ENCODE results near the gene AGBL4. TPM values are rescaled to one million over a fixed set of nuclear protein-coding genes. Genes with fewer than 3 reads are reported as not detected.

The AGBL4 gene
- total and polyA plus RNA-seq, 9 of the 15 experiments (the other 6 are each of a cell fraction or from before 2014, with no cell fraction given) = 0.11 TPM; not detected in 7

- no peak for TF ChIP-seq ZNF592 (IDR thresholded peaks at IDR 0.05)
- TF ChIP-seq PPARD (CRISPR knock-in tag; IDR thresholded peaks at IDR 0.05) = no peak
- no peak for TF ChIP-seq GABPB1 (CRISPR knock-in tag; IDR thresholded peaks at IDR 0.05)
- TF ChIP-seq FOSL1 (tag; conservative IDR thresholded peaks at IDR 0.05) = no peak
Observed at GRCh38 chr1:49045371-49045770, 978.4 kb downstream of the AGBL4 start (continued).

GRCh38 chr1:49036700-49037099 lies 987.1 kb downstream of the AGBL4 start:
- POLR2A ChIA-PET = no interaction called here
- Histone ChIP-seq H3K9ac (ENCODE audit: insufficient read depth in 1 of 2, low read depth in 2 of 2, low read length in 2 of 2) (no peak overlapping the region), H2AFZ (ENCODE audit: low read depth, low read length) (no peak overlapping the region), H3K79me2 (ENCODE audit: control insufficient read depth, insufficient read depth, low read length) (no peaks in the 10 kb centered on the region), H3K9me1 (ENCODE audit: control insufficient read depth, insufficient read depth, low read length) (no peaks in the 10 kb centered on the region), H3K27ac (ENCODE audit: extremely low read depth, low read depth, low read length) (no peak overlapping the region), H3K4me2 (ENCODE audit: insufficient read depth, low read length) (no peak overlapping the region), H3K4me1 (replicated peaks in 1 of 2; ENCODE audit: control insufficient read depth in 2 of 2, insufficient read depth in 2 of 2, low read length in 2 of 2) (no peaks in the 10 kb centered on the region), H3K36me3 (ENCODE audit: control insufficient read depth, insufficient read depth, low read length) (no peaks in the 10 kb centered on the region), H3K9me3 (replicated peaks; ENCODE audit: control insufficient read depth, insufficient read depth, low read depth, low read length) (no peaks in the 10 kb centered on the region; the same call in none of the 2 replicates), H4K20me1 (replicated peaks; ENCODE audit: control insufficient read depth, insufficient read depth, low read length) (no peaks in the 10 kb centered on the region), H3K4me3 (no peak overlapping the region), H3K27me3 (ENCODE audit: control insufficient read depth in 2 of 2, insufficient read depth in 2 of 2, low read length in 2 of 2) (no peaks in the 10 kb centered on the region)
- ATAC-seq (no peak), DNase-seq (ENCODE audit: extremely low read depth in 1 of 4, low spot score in 3 of 4) (no peak), FAIRE-seq (no peak)
- BruUV-seq (replicated peaks) = no TSS peak
- TF ChIP-seq ZFX (CRISPR knock-in tag; IDR thresholded peaks at IDR 0.05) (no peak), DLX4 (CRISPR knock-in tag; IDR thresholded peaks at IDR 0.05) (no peak), EZH2 (IDR thresholded peaks at IDR 0.05; ENCODE audit: borderline replicate concordance, low read depth, low read length) (no peak), NELFE (IDR thresholded peaks at IDR 0.05; ENCODE audit: insufficient read depth, insufficient read length) (no peak), IRF1 (CRISPR knock-in tag; IDR thresholded peaks at IDR 0.05; ENCODE audit: borderline replicate concordance) (no peak), ZFPM2 (CRISPR knock-in tag; IDR thresholded peaks at IDR 0.05) (no peak), ZBTB17 (CRISPR knock-in tag; IDR thresholded peaks at IDR 0.05) (no peak), ZBTB11 (CRISPR knock-in tag; IDR thresholded peaks at IDR 0.05) (no peak), C11orf30 (IDR thresholded peaks at IDR 0.05; ENCODE audit: low read depth) (no peak)
- CTCF ChIA-PET (ENCODE audit: low intra/inter-chr PET ratio) = no interaction called here
- in situ Hi-C loops (cut with MboI) = no loop called here
- 2% methylated on average over 4 of the region's 4 CpGs for WGBS (ENCODE audit: insufficient coverage, low coverage, missing lambda C conversion rate)
- intact Hi-C loops (cut with micrococcal nuclease) = no loop called here
